Activated T-helper 1 cell treated with anti-CD3 and anti-CD28 coated beads, Interleukin-2, amount 50 U/mL, for 16 hours (primary cell): ENCODE results near the gene WDR81.
"Not testable (repeated sequence)": the region's sequence is repeated elsewhere in the genome, so short reads cannot be mapped to it uniquely, and the experiment has no call there.

Experiments used
- DNase-seq, 2 donors: peaks; one replicate each; pipeline ENCODE4 v3.0.0-alpha.2; 2020; ENCODE audit warnings: low read depth in 1 of 2, low spot score in 1 of 2

The WDR81 gene

DNA sequence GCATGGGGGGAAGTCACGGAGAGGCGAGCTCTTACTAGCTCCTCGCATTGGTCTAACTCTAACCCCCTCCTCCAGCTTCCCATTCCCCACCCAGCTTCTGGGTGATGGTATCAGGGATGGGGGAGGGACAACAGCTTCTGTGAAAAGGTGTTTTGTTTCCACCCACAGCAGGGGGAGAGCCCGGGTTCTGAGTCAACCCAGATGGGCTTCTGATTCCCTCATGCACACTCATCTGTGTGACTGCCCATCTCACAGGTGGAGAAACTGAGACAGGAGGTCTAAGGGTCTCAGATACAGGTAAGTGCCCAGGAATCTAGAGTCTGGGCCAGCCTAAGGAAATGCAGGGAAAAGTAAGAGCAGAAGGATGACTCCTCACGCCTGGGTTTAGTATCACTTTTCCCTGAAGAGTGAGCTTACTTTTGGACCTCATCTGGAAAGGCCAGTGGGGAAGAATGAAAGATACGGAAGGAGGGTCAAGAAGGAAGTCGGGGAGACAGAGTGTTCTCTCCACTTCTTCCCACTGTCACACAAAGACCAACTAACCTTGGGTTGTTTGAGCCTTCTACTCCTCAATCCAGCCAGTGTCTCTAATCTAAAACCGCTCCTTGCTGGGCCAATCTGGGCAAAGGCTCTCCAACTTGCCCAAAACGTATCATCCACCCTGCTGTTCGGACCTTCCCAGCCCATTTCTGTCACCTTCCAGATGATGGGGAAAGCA is 11.2 kb upstream of the WDR81 start:
- DNase-seq, result no peak

DNA sequence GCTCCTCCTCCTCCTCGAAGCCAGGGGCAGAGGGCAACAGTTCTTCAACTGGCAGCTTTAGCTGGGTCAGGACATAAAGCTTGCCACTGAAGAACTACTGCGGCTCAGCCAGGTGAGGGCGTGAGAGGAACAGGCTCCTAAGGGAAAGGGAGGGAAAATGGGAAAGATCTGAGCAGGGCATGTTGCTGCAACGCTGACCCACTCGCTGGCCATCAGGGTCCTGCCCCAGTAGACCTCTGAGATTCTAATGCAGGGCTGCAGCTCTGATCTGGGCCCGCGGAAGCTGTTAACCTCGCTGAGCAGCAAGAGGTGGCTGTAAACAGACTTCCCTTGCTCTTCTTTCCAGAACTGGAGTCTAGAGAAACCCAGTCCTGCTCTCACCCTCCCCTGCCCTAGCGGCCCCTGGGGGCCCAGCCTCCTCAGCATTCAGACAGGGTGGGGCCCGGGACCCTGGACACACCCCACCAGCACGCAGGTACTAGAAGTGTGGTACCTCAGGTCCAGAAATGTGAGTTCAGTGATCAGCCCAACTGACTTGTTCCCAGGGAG is 10.6 kb upstream of the WDR81 start:
- DNase-seq, result no peak

DNA sequence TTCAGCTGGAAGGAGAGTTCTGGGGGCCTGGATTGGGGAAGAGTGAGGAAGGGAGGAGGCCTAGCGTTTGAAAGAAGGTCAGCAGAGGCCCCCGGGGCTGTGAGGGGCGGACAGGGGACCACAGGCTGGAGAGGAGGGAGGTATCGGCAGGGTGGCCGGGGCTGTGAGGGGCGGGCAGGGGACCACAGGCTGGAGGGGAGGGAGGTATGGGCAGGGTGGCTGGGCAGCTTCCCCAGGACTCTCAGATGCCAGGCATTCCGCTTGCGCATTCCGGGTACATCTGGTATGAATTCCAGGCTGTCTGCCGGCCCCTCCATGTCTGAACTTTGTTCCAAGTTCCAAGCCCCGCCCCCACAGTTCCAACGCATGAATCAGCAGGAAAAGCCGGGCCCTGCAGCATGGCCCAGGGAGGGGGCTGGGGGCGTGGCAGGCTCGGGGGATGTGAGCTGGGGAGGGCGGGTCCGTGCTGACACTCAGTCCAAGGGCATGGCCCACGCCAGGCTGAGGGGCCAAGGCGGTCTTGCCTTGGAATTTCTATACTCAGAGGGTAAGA is 10.0 kb upstream of the WDR81 start:
- no peak for DNase-seq

DNA sequence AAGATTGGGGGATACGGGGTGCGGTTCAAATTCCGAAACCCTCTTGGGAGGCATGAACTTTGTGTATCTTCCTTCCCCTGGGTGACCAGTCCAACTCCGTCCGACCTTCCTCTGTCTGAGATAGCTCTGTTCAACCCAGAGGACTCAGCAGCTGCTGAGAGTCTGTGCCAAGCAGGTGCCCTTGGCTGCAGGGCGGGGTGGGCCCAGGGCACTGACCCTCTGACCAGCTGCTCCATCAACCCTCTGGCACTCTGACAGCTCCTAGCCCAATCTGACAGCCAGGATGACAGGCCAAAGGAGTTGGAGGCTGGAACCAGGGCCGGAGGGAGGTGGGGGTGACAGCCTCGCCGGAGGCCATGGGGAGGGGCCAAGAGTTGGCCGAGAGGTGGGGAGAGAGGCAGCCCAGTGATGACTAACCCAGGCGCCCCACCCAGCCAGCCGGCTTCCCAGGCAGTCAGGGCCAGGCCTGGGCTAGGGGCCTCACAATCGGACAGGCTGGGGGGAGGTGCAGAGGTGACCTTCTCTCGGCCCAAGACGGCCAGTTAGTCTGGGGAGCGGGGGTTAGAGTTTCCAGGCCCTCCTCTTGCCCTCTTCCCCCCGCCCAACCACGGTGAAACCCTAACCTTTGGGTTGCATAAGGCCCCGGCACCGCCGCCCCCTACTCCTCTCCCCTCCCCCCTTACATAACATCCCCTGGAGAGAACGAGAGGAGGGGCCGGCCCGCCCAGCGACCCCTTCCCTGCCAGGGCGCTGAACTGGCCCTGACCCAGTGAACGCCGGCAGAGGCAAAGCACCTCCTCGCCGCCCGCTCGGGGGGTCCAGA is 9.3 kb upstream of the WDR81 start:
- DNase-seq, result no peak

DNA sequence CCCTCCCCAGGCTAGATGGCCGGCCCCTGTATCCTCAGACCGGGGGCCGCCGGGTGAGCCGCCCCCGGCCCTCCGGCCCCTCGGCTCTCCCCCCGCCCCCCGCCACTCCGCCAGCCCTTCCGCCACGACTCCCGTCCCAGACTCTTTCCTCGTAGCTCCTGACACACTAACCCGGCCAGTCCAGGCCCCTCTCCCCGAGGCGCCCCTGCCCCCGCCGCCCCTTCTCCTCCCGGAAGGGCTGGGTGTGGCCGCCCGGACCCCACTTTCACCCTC is 8.8 kb upstream of the WDR81 start:
- no peak for DNase-seq

DNA sequence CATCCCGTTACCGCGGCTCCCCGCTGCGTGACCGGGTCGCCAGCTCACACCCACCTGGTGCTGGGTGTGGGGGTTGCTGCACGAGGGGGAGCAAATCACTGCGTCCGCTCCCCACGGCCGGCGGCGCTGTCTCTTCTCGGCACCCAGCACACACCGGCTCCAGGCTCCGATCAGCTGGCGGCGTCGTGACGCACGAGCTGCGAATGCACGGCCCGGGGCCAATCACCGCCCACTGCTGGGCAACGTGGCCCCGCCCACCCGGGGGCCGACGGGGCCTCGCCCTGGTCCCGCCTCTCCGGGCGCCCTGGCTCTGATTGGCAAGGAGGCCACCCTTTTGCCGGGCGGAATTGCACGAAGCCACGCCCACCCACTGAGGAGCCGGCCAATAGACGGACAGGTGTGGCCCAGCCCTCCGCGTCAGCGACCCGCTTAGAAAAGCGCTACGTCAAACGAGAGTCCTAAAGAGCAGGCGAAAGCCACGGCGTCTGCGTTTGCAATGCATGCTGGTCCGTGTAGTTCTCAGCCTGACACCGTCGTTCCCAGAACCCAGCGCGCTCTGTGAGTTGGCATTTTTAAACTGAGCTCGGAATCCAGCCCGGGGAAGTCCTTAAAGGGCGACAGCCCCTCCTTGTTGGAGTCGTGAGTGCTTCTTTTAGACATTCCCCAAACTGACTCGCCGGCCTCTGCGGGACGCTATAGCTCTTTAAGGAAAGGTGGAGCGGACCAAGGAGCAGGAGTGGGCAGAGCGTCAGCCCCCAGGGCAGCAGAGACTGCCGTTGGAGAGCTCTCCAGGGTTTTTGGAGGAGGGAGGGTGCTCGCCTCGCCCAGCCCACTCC is 8.2 kb upstream of the WDR81 start:
- DNase-seq, result peak; percentile 99 to 100

DNA sequence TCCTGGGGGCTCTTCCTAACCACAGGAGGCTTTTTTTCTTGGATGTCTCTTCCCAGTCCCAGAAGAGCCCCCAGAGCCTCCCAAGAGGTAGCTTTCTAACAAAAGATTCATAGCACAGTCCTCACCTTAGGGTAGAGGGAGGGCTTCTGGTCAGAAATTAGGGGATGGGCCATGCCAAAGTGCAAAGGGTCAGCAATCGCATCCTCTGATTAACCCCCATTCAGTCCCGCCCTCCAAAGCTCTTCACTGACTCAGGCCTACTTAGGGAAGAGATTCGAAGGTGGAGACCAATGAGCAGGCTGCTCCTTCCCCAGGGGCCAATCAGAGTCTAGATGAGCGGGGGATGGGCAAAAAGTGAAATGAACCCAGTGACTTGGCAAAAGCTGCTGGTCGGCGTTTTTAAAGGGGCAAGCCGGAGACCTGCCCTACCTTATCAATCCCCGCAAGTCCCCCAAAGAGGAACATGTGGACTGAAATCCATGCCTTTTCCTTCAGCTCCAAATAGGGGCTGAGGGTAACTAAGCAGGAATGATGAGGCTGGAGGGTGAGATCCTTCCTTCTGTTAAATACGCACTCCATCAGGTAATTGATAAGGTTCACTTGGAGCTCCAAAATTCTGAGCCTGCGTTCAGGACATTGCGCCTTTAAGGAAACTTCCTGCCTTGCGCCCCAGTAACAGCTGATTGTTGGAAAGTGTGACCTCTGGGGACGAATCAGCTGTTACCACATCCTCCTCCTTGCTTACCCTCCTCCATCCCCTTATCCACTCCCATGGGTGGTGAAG is 7.4 kb upstream of the WDR81 start:
- peak; percentile 45 to 76 for DNase-seq

DNA sequence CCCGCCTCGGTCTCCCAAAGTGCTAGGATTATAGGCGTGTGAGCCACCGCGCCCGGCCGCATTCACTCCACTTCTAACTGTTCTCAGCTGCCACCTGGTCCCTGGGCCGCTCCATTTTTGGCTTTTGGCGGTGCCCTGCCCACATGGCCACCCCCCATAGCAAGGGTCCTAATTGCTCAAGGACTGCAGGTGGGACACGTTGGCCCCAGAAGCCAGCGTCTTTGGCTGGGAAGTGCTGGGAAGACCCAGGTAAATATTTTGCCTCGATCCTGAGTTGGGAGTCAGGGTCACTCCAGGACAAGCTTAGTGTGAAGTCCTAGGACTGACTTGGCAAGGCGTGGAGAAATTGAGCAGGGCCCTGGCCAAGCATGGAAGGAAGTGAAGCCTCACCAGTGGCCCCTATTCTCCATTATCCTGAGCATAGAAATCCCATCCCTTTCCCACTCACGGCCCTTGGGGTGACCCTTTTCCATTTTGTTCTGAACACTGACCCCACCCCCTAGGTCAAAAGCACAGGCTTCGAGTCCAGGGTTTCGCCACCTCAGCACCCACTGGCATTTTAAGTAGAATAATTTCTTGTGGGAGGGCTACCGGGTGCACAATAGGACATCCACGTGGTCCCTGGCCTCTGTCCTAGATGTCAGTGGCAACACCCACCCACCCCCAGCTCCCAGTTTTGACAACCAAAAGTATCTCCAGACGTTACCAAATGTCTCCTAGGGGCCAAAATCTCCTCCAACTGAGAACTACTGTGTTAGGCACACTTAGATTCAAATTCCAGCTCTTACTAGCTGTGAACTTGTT is 5.9 kb upstream of the WDR81 start:
- no peak for DNase-seq

DNA sequence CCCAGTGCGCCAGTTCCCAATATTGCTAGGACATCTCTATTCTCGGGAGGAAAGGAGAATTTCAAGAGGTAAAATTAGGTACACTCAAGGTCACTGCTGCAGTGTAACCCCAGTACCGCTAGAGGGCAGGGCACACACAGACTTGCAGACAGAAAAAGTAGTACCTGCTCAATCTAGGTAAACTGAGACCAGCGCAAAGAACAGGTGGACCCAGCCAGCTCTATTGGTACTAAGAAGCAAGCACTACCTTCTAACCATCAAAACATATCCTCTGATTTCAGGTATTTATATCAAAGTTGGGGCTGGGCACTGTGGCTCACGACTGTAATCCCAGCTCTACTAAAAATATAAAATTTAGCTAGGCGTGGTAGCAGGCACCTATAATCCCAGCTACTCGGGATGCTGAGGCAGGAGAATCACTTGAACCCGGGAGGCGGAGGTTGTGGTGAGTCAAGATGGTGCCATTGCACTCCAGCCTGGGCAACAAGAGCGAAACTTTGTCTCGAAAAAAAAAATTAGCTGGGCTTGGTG is 3.6 kb upstream of the WDR81 start:
- DNase-seq, result peak; percentile 39 to 50

DNA sequence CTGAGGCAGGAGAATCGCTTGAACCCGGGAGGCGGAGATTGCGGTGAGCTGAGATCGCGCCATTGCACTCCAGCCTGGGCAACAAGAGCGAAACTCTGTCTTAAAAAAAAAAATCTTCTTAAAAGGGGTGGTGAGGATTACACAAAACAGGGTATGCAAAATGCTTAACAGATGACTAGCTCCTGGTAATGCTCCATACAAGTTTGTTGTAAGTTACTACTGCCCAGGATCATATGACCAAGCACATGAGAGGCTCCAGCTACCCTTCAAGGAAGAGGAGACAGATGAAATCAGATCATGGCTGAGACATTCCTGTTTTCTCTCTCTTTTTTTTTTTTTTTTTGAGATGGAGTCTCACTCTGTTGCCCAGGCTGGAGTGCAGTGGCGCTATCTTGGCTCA is 2.5 kb upstream of the WDR81 start:
- DNase-seq, result not testable (repeated sequence)

DNA sequence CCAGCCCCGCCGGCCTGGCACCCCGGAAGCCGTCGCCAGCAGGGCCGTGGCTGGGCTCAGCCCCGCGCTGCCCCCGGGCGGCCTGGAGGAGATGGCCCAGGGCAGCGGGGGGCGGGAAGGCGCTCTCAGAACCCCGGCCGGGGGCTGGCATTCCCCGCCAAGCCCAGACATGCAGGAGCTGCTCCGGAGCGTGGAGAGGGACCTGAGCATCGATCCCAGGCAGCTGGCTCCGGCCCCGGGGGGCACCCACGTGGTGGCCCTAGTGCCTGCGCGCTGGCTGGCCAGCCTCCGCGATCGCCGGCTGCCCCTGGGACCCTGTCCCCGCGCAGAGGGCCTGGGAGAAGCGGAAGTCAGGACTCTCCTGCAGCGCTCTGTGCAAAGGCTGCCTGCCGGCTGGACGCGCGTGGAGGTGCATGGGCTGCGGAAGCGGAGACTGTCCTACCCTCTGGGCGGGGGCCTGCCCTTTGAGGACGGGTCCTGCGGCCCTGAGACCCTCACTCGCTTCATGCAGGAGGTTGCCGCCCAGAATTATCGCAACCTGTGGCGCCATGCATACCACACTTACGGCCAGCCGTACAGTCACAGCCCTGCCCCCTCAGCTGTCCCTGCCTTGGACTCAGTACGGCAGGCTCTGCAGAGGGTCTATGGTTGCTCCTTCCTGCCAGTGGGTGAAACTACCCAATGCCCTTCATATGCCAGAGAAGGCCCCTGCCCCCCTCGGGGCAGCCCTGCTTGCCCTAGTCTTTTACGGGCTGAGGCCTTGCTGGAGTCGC is 551 bp downstream of the WDR81 start:
- DNase-seq, result no peak

DNA sequence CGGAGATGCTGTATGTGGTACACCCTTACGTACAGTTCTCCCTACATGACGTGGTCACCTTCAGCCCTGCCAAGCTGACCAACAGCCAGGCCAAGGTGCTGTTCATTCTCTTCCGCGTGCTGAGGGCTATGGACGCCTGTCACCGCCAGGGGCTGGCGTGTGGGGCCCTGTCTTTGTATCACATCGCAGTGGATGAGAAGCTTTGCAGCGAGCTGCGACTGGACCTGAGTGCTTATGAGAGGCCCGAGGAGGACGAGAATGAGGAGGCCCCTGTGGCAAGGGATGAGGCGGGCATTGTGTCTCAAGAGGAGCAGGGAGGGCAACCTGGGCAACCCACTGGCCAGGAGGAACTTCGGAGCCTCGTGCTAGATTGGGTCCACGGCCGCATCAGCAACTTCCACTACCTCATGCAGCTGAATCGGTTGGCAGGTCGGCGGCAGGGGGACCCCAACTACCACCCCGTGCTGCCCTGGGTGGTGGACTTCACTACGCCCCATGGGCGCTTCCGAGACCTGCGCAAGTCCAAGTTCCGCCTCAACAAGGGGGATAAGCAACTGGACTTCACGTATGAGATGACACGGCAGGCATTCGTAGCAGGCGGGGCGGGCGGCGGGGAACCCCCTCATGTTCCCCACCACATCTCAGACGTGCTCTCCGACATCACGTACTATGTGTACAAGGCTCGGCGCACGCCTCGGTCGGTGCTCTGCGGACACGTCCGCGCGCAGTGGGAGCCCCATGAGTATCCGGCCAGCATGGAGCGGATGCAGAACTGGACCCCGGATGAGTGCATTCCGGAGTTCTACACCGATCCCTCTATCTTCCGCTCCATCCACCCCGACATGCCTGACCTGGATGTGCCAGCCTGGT is 1.4 kb downstream of the WDR81 start:
- DNase-seq, result no peak

DNA sequence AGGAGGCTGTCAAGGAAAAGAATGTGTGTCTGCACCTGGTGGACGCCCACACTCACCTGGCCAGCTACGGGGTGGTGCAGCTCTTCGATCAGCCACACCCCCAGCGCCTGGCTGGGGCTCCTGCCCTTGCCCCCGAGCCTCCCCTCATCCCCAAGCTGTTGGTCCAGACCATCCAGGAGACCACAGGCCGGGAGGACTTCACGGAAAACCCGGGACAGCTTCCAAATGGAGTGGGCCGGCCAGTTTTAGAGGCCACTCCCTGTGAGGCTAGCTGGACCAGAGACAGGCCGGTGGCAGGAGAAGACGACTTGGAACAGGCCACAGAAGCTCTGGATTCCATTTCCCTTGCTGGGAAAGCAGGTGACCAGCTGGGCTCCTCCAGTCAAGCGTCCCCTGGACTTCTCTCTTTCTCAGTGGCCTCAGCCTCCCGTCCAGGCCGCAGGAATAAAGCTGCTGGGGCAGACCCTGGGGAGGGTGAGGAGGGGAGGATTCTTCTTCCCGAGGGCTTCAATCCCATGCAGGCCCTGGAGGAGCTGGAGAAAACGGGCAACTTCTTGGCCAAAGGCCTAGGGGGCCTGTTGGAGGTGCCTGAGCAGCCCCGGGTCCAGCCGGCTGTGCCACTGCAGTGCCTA is 2.2 kb downstream of the WDR81 start:
- no peak for DNase-seq

DNA sequence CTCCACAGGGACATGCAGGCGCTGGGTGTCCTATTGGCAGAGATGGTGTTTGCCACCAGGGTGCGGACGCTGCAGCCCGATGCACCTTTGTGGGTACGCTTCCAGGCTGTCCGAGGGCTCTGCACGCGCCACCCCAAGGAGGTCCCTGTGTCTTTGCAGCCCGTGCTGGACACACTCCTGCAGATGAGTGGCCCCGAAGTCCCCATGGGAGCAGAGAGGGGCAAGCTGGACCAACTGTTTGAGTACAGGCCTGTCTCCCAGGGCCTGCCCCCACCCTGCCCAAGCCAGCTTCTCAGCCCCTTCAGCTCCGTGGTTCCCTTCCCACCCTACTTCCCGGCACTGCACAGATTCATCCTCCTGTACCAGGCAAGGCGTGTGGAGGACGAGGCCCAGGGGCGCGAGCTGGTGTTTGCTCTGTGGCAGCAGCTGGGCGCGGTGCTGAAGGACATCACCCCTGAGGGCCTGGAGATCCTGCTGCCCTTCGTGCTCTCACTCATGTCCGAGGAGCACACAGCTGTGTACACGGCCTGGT is 2.8 kb downstream of the WDR81 start:
- DNase-seq, result no peak

DNA sequence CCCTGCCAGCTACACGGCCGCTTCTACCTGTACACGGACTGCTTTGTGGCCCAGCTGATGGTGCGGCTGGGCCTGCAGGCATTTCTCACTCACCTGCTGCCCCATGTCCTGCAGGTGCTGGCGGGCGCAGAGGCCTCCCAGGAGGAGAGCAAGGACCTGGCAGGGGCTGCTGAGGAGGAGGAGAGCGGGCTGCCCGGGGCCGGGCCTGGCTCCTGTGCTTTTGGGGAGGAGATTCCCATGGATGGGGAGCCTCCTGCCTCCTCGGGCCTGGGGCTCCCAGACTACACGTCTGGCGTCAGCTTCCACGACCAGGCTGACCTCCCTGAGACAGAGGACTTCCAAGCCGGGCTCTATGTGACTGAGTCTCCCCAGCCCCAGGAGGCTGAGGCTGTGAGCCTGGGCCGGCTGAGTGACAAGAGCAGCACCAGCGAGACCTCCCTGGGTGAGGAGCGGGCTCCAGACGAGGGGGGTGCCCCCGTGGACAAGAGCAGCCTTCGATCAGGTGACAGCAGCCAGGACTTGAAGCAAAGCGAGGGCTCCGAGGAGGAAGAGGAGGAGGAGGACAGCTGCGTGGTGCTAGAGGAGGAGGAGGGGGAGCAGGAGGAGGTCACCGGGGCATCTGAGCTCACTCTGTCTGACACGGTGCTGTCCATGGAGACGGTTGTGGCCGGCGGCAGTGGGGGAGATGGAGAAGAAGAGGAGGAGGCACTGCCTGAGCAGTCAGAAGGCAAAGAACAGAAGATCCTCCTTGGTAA is 3.5 kb downstream of the WDR81 start:
- no peak for DNase-seq

DNA sequence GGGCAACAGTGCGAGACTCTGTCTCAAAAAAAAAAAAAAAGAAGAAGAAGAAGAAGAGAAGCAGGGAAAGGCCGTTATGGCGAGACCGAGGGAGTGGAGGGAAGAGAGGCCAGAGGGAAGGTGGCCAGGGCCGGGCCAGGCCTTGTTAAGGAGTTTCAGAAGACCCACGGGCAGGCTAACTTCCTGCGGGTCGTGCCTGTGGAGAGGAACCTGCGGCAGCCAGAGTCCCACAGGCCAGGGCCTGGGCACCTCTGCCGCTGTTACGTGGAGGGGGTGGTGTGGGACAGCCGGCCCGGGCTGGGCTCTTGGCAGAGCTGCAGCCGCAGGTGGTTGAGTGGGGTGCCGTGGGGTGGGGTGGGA is 5.4 kb downstream of the WDR81 start:
- DNase-seq, result no peak
